Astrocyte (in vitro differentiated cells and primary cell): ENCODE data around the gene SNTB2. TPM values are rescaled to one million over a fixed set of nuclear protein-coding genes. Genes with fewer than 3 reads are reported as not detected.

ENCODE experiments used
- DNase-seq: peaks from one replicate; pipeline ENCODE4 v3.0.0-alpha.2; 2010; ENCODE audit warnings: low read depth
- FAIRE-seq: peaks from 2 replicates; lab custom pipeline; 2011; peaks lifted over from hg19 to GRCh38; lab: Jason Lieb, UNC
- H2AFZ ChIP-seq: 2 replicates; pipeline ENCODE4 v1.6.0; 2012; ENCODE audit warnings: low read depth, low read length, inconsistent platforms
- H3K27ac ChIP-seq: 2 replicates; pipeline ENCODE4 v1.5.1; 2011; ENCODE audit warnings: low read depth, low read length, inconsistent platforms
- H3K27me3 ChIP-seq: 2 replicates; pipeline ENCODE4 v1.6.0; 2011; ENCODE audit warnings: low read length, inconsistent platforms; ENCODE audit not compliant: insufficient read depth
- H3K36me3 ChIP-seq: 2 replicates; pipeline ENCODE4 v1.5.1; 2011; ENCODE audit warnings: low read length, inconsistent platforms; ENCODE audit not compliant: insufficient read depth
- H3K4me1 ChIP-seq: 2 replicates; pipeline ENCODE4 v1.5.1; 2011; ENCODE audit warnings: low read length, inconsistent platforms; ENCODE audit not compliant: insufficient read depth
- H3K4me2 ChIP-seq: 2 replicates; pipeline ENCODE4 v1.6.0; 2012; ENCODE audit warnings: low read length, inconsistent platforms
- H3K4me3 ChIP-seq: 2 replicates; pipeline ENCODE4 v1.5.1; 2011; ENCODE audit warnings: low read depth, mild to moderate bottlenecking, low read length, inconsistent platforms; ENCODE audit not compliant: insufficient read depth
- H3K79me2 ChIP-seq: 2 replicates; pipeline ENCODE4 v1.6.0; 2012; ENCODE audit warnings: mild to moderate bottlenecking, low read length, inconsistent platforms; ENCODE audit not compliant: insufficient read depth
- H3K9ac ChIP-seq: 2 replicates; pipeline ENCODE4 v1.6.0; 2012; ENCODE audit warnings: mild to moderate bottlenecking, low read length, inconsistent platforms
- H3K9me3 ChIP-seq: 2 replicates; pipeline ENCODE4 v1.5.1; 2012; ENCODE audit warnings: low read depth, mild to moderate bottlenecking, low read length, inconsistent platforms; ENCODE audit not compliant: insufficient read depth
- H4K20me1 ChIP-seq: 2 replicates; pipeline ENCODE4 v1.6.0; 2012; ENCODE audit warnings: low read length, inconsistent platforms; ENCODE audit not compliant: insufficient read depth
- H3K27ac Mint-ChIP-seq: one replicate; pipeline ENCODE4 v1.8.0; 2021; ENCODE audit warnings: mild to moderate bottlenecking, mixed read lengths; ENCODE audit not compliant: unreplicated experiment
- H3K27me3 Mint-ChIP-seq: one replicate; pipeline ENCODE4 v1.8.0; 2021; ENCODE audit warnings: low read depth, mixed read lengths; ENCODE audit not compliant: unreplicated experiment
- H3K36me3 Mint-ChIP-seq: one replicate; pipeline ENCODE4 v1.8.0; 2021; ENCODE audit warnings: low read depth, mixed read lengths; ENCODE audit not compliant: unreplicated experiment
- H3K4me1 Mint-ChIP-seq: one replicate; pipeline ENCODE4 v1.8.0; 2021; ENCODE audit warnings: low read depth, mixed read lengths; ENCODE audit not compliant: unreplicated experiment
- H3K4me3 Mint-ChIP-seq: one replicate; pipeline ENCODE4 v1.8.0; 2021; ENCODE audit warnings: mild to moderate bottlenecking, moderate library complexity, mixed read lengths; ENCODE audit not compliant: unreplicated experiment
- H3K9me3 Mint-ChIP-seq: one replicate; pipeline ENCODE4 v1.8.0; 2021; ENCODE audit warnings: mild to moderate bottlenecking, mixed read lengths; ENCODE audit not compliant: unreplicated experiment
- CTCF ChIP-seq: IDR thresholded peaks from 2 replicates; pipeline ENCODE4 v1.5.1; 2011; ENCODE audit warnings: low read depth, mild to moderate bottlenecking, inconsistent platforms, low read length, moderate library complexity; ENCODE audit not compliant: insufficient read depth
- EZH2 ChIP-seq: IDR thresholded peaks from 2 replicates; pipeline ENCODE4 v1.6.1; 2012; ENCODE audit warnings: mild to moderate bottlenecking, low read length, inconsistent platforms; ENCODE audit not compliant: insufficient read depth
- total RNA-seq: library from RNA; stranded (reverse); gene quantifications from 2 replicates; pipeline ENCODE4 v1.2.1, GENCODE V29; 2021

Gene SNTB2
- total RNA-seq, 1 donor from 2014 or later: 30.4 TPM

GRCh38 chr16:69338557-69339288 is 151.8 kb downstream of the SNTB2 start:
- Histone ChIP-seq H3K36me3 (peaks cover 46% of the 10 kb centered on the region), H3K9ac (peak overlapping the region; percentile 90), H2AFZ (peak overlapping the region; percentile 85), H3K4me3 (peak overlapping the region; percentile 90), H3K79me2 (peaks cover 87% of the 10 kb centered on the region), H3K27me3 (no peaks in the 10 kb centered on the region), H3K27ac (peak overlapping the region; percentile 77), H3K4me1 (peaks cover 19% of the 10 kb centered on the region), H3K4me2 (peak overlapping the region; percentile 99), H4K20me1 (peaks cover 3% of the 10 kb centered on the region), H3K9me3 (no peaks in the 10 kb centered on the region)
- FAIRE-seq (no peak), DNase-seq (no peak)
- H3K36me3 Mint-ChIP-seq: peaks cover 16% of the 10 kb centered on the region
- no peaks in the 10 kb centered on the region for H3K9me3 Mint-ChIP-seq
- peak overlapping the region; percentile 90 for H3K27ac Mint-ChIP-seq
- H3K4me1 Mint-ChIP-seq: peaks cover 18% of the 10 kb centered on the region
- H3K4me3 Mint-ChIP-seq: peak overlapping the region; percentile 100
- no peak for TF ChIP-seq EZH2
- TF ChIP-seq CTCF: no peak
- no peaks in the 10 kb centered on the region for H3K27me3 Mint-ChIP-seq

GRCh38 chr16:69339289-69340094 is 152.5 kb downstream of the SNTB2 start, which contains the start of the genes COG8 and NIP7:
TSS of gene COG8 (minus strand) at chr16:69339564. CDS start at chr16:69339552, 12 bp downstream.
TSS of gene NIP7 (plus strand) at chr16:69339772. CDS start at chr16:69339830, 58 bp downstream.
- FAIRE-seq: no peak

More at GRCh38 chr16:69339289-69340094, 152.5 kb downstream of the SNTB2 start, which contains the start of the genes COG8 and NIP7:
- H3K79me2 ChIP-seq: peaks cover 81% of the 10 kb centered on the region
- DNase-seq: peak; percentile 97
- peaks cover 19% of the 10 kb centered on the region for H3K4me1 ChIP-seq
- TF ChIP-seq CTCF (peak; percentile 73), EZH2 (no peak)
- Mint-ChIP-seq H3K9me3 (no peaks in the 10 kb centered on the region), H3K4me1 (peaks cover 18% of the 10 kb centered on the region), H3K36me3 (peaks cover 16% of the 10 kb centered on the region), H3K27me3 (no peaks in the 10 kb centered on the region), H3K4me3 (peak within 1 kb of the TSS; percentile 100), H3K27ac (peak within 1 kb of the TSS; percentile 99)
- peak within 1 kb of the TSS; percentile 77 for H3K27ac ChIP-seq
- H3K4me2 ChIP-seq: peak within 1 kb of the TSS; percentile 99
- no peaks in the 10 kb centered on the region for H3K9me3 ChIP-seq
- H2AFZ ChIP-seq: peak within 1 kb of the TSS; percentile 85
- H4K20me1 ChIP-seq: peaks cover 3% of the 10 kb centered on the region
- H3K9ac ChIP-seq: peak within 1 kb of the TSS; percentile 90
- H3K27me3 ChIP-seq: no peaks in the 10 kb centered on the region
- H3K4me3 ChIP-seq: peak within 1 kb of the TSS; percentile 90
- H3K36me3 ChIP-seq: peaks cover 43% of the 10 kb centered on the region
